ENCODE data around the gene RPTOR. TPM values are rescaled to one million over a fixed set of nuclear protein-coding genes. Genes with fewer than 3 reads are reported as not detected.

The RPTOR gene
- total RNA-seq, 1 donor from 2014 or later = 66.7 TPM

GRCh38 chr17:80986816-80987475, 442.3 kb downstream of the RPTOR start:
- no peak for DNase-seq (ENCODE audit: low spot score)
- no peak overlapping the region for H3K27ac Mint-ChIP-seq
- intact Hi-C loops (cut with micrococcal nuclease) = loop anchor here (10.0 kb wide), 1 partner anchor 412 kb away; no protein-coding TSS in a partner anchor
- peaks cover 11% of the 10 kb centered on the region for H3K4me1 Mint-ChIP-seq (ENCODE audit: low read depth)
- H3K4me3 Mint-ChIP-seq = no peak overlapping the region
- peaks cover 14% of the 10 kb centered on the region for H3K27me3 Mint-ChIP-seq (ENCODE audit: insufficient read depth)
- no peaks in the 10 kb centered on the region for H3K36me3 Mint-ChIP-seq (ENCODE audit: low read depth)
- H3K9me3 Mint-ChIP-seq = no peaks in the 10 kb centered on the region

- H3K4me3 Mint-ChIP-seq = no peak overlapping the region
- intact Hi-C loops (cut with micrococcal nuclease) = loop anchor here (10.0 kb wide), 1 partner anchor 413 kb away; no protein-coding TSS in a partner anchor
- H3K36me3 Mint-ChIP-seq (ENCODE audit: low read depth) = no peaks in the 10 kb centered on the region
- DNase-seq (ENCODE audit: low spot score) = no peak
- H3K27ac Mint-ChIP-seq = no peak overlapping the region
- H3K4me1 Mint-ChIP-seq (ENCODE audit: low read depth) = peaks cover 16% of the 10 kb centered on the region
- peaks cover 9% of the 10 kb centered on the region for H3K27me3 Mint-ChIP-seq (ENCODE audit: insufficient read depth)
- no peaks in the 10 kb centered on the region for H3K9me3 Mint-ChIP-seq
These were observed 443.4 kb downstream of the RPTOR start for GRCh38 chr17:80987941-80988461.

- Mint-ChIP-seq H3K36me3 (ENCODE audit: low read depth) (no peaks in the 10 kb centered on the region), H3K9me3 (no peaks in the 10 kb centered on the region), H3K4me3 (peak overlapping the region; percentile 83), H3K27me3 (ENCODE audit: insufficient read depth) (peaks cover 5% of the 10 kb centered on the region), H3K27ac (no peak overlapping the region), H3K4me1 (ENCODE audit: low read depth) (peaks cover 17% of the 10 kb centered on the region)
- intact Hi-C loops (cut with micrococcal nuclease) = loop anchor here (1.0 to 10.0 kb wide), 2 partner anchors 112 to 415 kb away; no protein-coding TSS in a partner anchor
- DNase-seq (ENCODE audit: low spot score) = no peak
These were observed 444.9 kb downstream of the RPTOR start for GRCh38 chr17:80989586-80989913.

- Mint-ChIP-seq H3K27ac (peak overlapping the region; percentile 68), H3K27me3 (ENCODE audit: insufficient read depth) (peaks cover 5% of the 10 kb centered on the region), H3K9me3 (no peaks in the 10 kb centered on the region), H3K36me3 (ENCODE audit: low read depth) (peaks cover 4% of the 10 kb centered on the region), H3K4me3 (peak overlapping the region; percentile 83), H3K4me1 (ENCODE audit: low read depth) (peaks cover 17% of the 10 kb centered on the region)
- no peak for DNase-seq (ENCODE audit: low spot score)
- intact Hi-C loops (cut with micrococcal nuclease) = loop anchor here (1.0 to 5.0 kb wide), 2 partner anchors 27 to 41 kb away; no protein-coding TSS in a partner anchor
These were observed 446.4 kb downstream of the RPTOR start for GRCh38 chr17:80990921-80991644.

GRCh38 chr17:80991645-80992076, 447.0 kb downstream of the RPTOR start, which contains the start of gene CHMP6:
Gene CHMP6 (plus strand): TSS chr17:80991841. CDS start chr17:80991919, 78 bp downstream.
- intact Hi-C loops (cut with micrococcal nuclease) = loop anchor here (1.0 to 5.0 kb wide), 2 partner anchors 27 to 41 kb away; no protein-coding TSS in a partner anchor

GRCh38 chr17:80992077-80992947, 447.7 kb downstream of the RPTOR start:
- Mint-ChIP-seq H3K27ac (no peak overlapping the region), H3K4me3 (peak overlapping the region; percentile 80)

More at GRCh38 chr17:80991645-80992076, 447.0 kb downstream of the RPTOR start, which contains the start of gene CHMP6:
- DNase-seq (ENCODE audit: low spot score) = peak; percentile 67
- Mint-ChIP-seq H3K27ac (peak within 1 kb of the TSS; percentile 68), H3K4me1 (ENCODE audit: low read depth) (peaks cover 17% of the 10 kb centered on the region), H3K9me3 (no peaks in the 10 kb centered on the region), H3K27me3 (ENCODE audit: insufficient read depth) (peaks cover 5% of the 10 kb centered on the region), H3K4me3 (peak within 1 kb of the TSS; percentile 83), H3K36me3 (ENCODE audit: low read depth) (peaks cover 4% of the 10 kb centered on the region)

GRCh38 chr17:80992948-80993624, 448.4 kb downstream of the RPTOR start:
- H3K4me3 Mint-ChIP-seq = peak overlapping the region; percentile 80
- DNase-seq (ENCODE audit: low spot score) = no peak
- peaks cover 2% of the 10 kb centered on the region for H3K27me3 Mint-ChIP-seq (ENCODE audit: insufficient read depth)
- intact Hi-C loops (cut with micrococcal nuclease) = loop anchor here (5.0 kb wide), 1 partner anchor 39 kb away; no protein-coding TSS in a partner anchor
- H3K9me3 Mint-ChIP-seq = no peaks in the 10 kb centered on the region
- peaks cover 17% of the 10 kb centered on the region for H3K4me1 Mint-ChIP-seq (ENCODE audit: low read depth)
- H3K36me3 Mint-ChIP-seq (ENCODE audit: low read depth) = peaks cover 4% of the 10 kb centered on the region
- H3K27ac Mint-ChIP-seq = no peak overlapping the region

More at GRCh38 chr17:80992077-80992947, 447.7 kb downstream of the RPTOR start:
- intact Hi-C loops (cut with micrococcal nuclease) = loop anchor here (5.0 kb wide), 1 partner anchor 40 kb away; no protein-coding TSS in a partner anchor
- peaks cover 17% of the 10 kb centered on the region for H3K4me1 Mint-ChIP-seq (ENCODE audit: low read depth)
- peaks cover 4% of the 10 kb centered on the region for H3K36me3 Mint-ChIP-seq (ENCODE audit: low read depth)
- DNase-seq (ENCODE audit: low spot score) = no peak
- H3K27me3 Mint-ChIP-seq (ENCODE audit: insufficient read depth) = peaks cover 4% of the 10 kb centered on the region
- no peaks in the 10 kb centered on the region for H3K9me3 Mint-ChIP-seq

GRCh38 chr17:80995131-80995530, 450.5 kb downstream of the RPTOR start:
- Mint-ChIP-seq H3K4me3 (no peak overlapping the region), H3K36me3 (ENCODE audit: low read depth) (peaks cover 7% of the 10 kb centered on the region), H3K4me1 (ENCODE audit: low read depth) (peaks cover 10% of the 10 kb centered on the region), H3K9me3 (no peaks in the 10 kb centered on the region), H3K27me3 (ENCODE audit: insufficient read depth) (peaks cover 2% of the 10 kb centered on the region), H3K27ac (no peak overlapping the region)
- DNase-seq (ENCODE audit: low spot score) = no peak
- intact Hi-C loops (cut with micrococcal nuclease) = no loop called here

GRCh38 chr17:80996422-80997305, 452.0 kb downstream of the RPTOR start:
- no peak for DNase-seq (ENCODE audit: low spot score)
- H3K27me3 Mint-ChIP-seq (ENCODE audit: insufficient read depth) = peaks cover 1% of the 10 kb centered on the region
- H3K9me3 Mint-ChIP-seq = no peaks in the 10 kb centered on the region
- H3K27ac Mint-ChIP-seq = no peak overlapping the region
- H3K4me3 Mint-ChIP-seq = no peak overlapping the region
- intact Hi-C loops (cut with micrococcal nuclease) = no loop called here
- peaks cover 6% of the 10 kb centered on the region for H3K4me1 Mint-ChIP-seq (ENCODE audit: low read depth)
- H3K36me3 Mint-ChIP-seq (ENCODE audit: low read depth) = peaks cover 7% of the 10 kb centered on the region

- Mint-ChIP-seq H3K4me1 (ENCODE audit: low read depth) (peaks cover 5% of the 10 kb centered on the region), H3K4me3 (no peak overlapping the region), H3K27ac (no peak overlapping the region), H3K36me3 (ENCODE audit: low read depth) (peaks cover 7% of the 10 kb centered on the region), H3K27me3 (ENCODE audit: insufficient read depth) (peaks cover 7% of the 10 kb centered on the region), H3K9me3 (no peaks in the 10 kb centered on the region)
- intact Hi-C loops (cut with micrococcal nuclease) = no loop called here
- DNase-seq (ENCODE audit: low spot score) = no peak
These were observed 452.9 kb downstream of the RPTOR start for GRCh38 chr17:80997424-80998117.

All from activated T-helper 1 cell treated with anti-CD3 and anti-CD28 coated beads, Interleukin-12 subunit alpha, Interleukin-12 subunit beta, Interleukin-2, Interleukin-4 antibody, amounts not matched to agents 30 ng/mL and 10 ng/mL and 1 ng/mL, durations not matched to agents 14 hours and 24 hours and 36 hours (primary cell).